Keratinocyte (primary cell): Measurements from ENCODE around the gene ARHGAP40. TPM values are rescaled to one million over a fixed set of nuclear protein-coding genes. Genes with fewer than 3 reads are reported as not detected.
"Not testable (repeated sequence)": the region's sequence is repeated elsewhere in the genome, so short reads cannot be mapped to it uniquely, and the experiment has no call there.

ENCODE experiments used
- DNase-seq: peaks from one replicate; pipeline ENCODE4 v3.0.0-alpha.2; 2011; ENCODE audit warnings: low read depth, missing footprints, low spot score
- FAIRE-seq: peaks from 2 replicates; lab custom pipeline; 2011; peaks lifted over from hg19 to GRCh38; lab: Jason Lieb, UNC
- H2AFZ ChIP-seq: 2 replicates; pipeline ENCODE4 v1.6.0; 2012; ENCODE audit warnings: low read length, control low read depth, inconsistent platforms; ENCODE audit not compliant: control insufficient read depth
- H3K27ac ChIP-seq: 2 replicates; pipeline ENCODE4 v1.5.1; 2011; ENCODE audit warnings: low read length; ENCODE audit not compliant: control insufficient read depth, insufficient read depth
- H3K27me3 ChIP-seq: 3 replicates; pipeline ENCODE4 v1.6.0; 2011; ENCODE audit warnings: low read length; ENCODE audit not compliant: control insufficient read depth, insufficient read depth; ENCODE audit errors: extremely low read depth
- H3K36me3 ChIP-seq, 2 experiments: 2 replicates in 1 of 2; 3 replicates in 1 of 2; pipeline ENCODE4 v1.5.1; 2011; ENCODE audit warnings: low read length in 2 of 2, mild to moderate bottlenecking in 1 of 2; ENCODE audit not compliant: control insufficient read depth in 2 of 2, insufficient read depth in 2 of 2; ENCODE audit errors: extremely low read depth in 1 of 2
- H3K4me1 ChIP-seq: 3 replicates; pipeline ENCODE4 v1.5.1; 2011; ENCODE audit warnings: low read length; ENCODE audit not compliant: control insufficient read depth, insufficient read depth; ENCODE audit errors: extremely low read depth
- H3K4me2 ChIP-seq: 3 replicates; pipeline ENCODE4 v1.6.0; 2011; ENCODE audit warnings: low read depth, low read length; ENCODE audit not compliant: control insufficient read depth, insufficient read depth; ENCODE audit errors: extremely low read depth
- H3K4me3 ChIP-seq, 3 experiments: fragments of 200-600 bp in 1 of 3; sonication (generic) in 1 of 3; 2 replicates in 2 of 3; 3 replicates in 1 of 3; pipeline ENCODE4 v1.5.1; 2011 to 2016; ENCODE audit warnings: low read length in 3 of 3, mild to moderate bottlenecking in 3 of 3, control low read depth in 2 of 3, inconsistent platforms in 1 of 3, low read depth in 1 of 3, mixed read lengths in 1 of 3, mixed run types in 1 of 3, moderate library complexity in 1 of 3; ENCODE audit not compliant: control insufficient read depth in 2 of 3, insufficient read depth in 2 of 3; ENCODE audit errors: extremely low read depth in 1 of 3
- H3K79me2 ChIP-seq: 2 replicates; pipeline ENCODE4 v1.6.0; 2012; ENCODE audit warnings: low read length; ENCODE audit not compliant: control insufficient read depth, insufficient read depth
- H3K9ac ChIP-seq: 3 replicates; pipeline ENCODE4 v1.6.0; 2011; ENCODE audit warnings: low read length; ENCODE audit not compliant: control insufficient read depth, insufficient read depth; ENCODE audit errors: extremely low read depth
- H3K9me1 ChIP-seq: 3 replicates; pipeline ENCODE4 v1.6.0; 2011; ENCODE audit warnings: low read length; ENCODE audit not compliant: control insufficient read depth, insufficient read depth; ENCODE audit errors: extremely low read depth
- H3K9me3 ChIP-seq: 2 replicates; pipeline ENCODE4 v1.5.1; 2012; ENCODE audit warnings: low read depth, low read length; ENCODE audit not compliant: control insufficient read depth
- H4K20me1 ChIP-seq: 3 replicates; pipeline ENCODE4 v1.6.0; 2011; ENCODE audit warnings: low read length; ENCODE audit not compliant: control insufficient read depth, insufficient read depth; ENCODE audit errors: extremely low read depth
- EZH2 ChIP-seq: IDR thresholded peaks from one replicate; pipeline ENCODE4 v1.6.1; 2012; ENCODE audit warnings: inconsistent platforms, mild to moderate bottlenecking, low read length, moderate library complexity
- dilution Hi-C: fragments of 300-500 bp; cut with MboI; formaldehyde crosslinking; loops from one replicate; pipeline ENCODE4 v1.7.0; 2020; ENCODE audit warnings: low sequenced_read_pairs; ENCODE audit not compliant: extremely low pct_ligation_motif_present
- polyA plus RNA-seq, 5 experiments: library from polyadenylated mRNA; depleted of rRNA in 3 of 5; stranded (reverse) in 3 of 5; stranded (forward) in 1 of 5; unstranded in 1 of 5; fragments of >200 nt; gene quantifications; 1 replicate in 1 of 5; 2 replicates in 3 of 5; 3 replicates in 1 of 5; pipeline versions ENCODE4 v1.2.1 to v1.2.3, GENCODE V29; 2011 to 2012; ENCODE audit warnings: missing spikeins in 2 of 5, low read depth in 1 of 5, low replicate concordance in 1 of 5
- TF ChIP-seq, protein P1 (sequence below), 3 experiments: IDR thresholded peaks in 1 of 3; conservative IDR thresholded peaks in 1 of 3; optimal IDR thresholded peaks in 1 of 3; 2 replicates in 2 of 3; 3 replicates in 1 of 3; pipeline versions ENCODE3 to v1.5.1; 2011; ENCODE audit warnings: low read length in 3 of 3, mild to moderate bottlenecking in 3 of 3, moderate library complexity in 2 of 3, control low read depth in 1 of 3, inconsistent platforms in 1 of 3; ENCODE audit not compliant: insufficient read depth in 2 of 3; ENCODE audit errors: extremely low read depth in 1 of 3

Gene ARHGAP40
- polyA plus RNA-seq, 1 donor (not counting 4 experiments of a cell fraction or from before 2014, with no cell fraction given), result 1.0 TPM

DNA sequence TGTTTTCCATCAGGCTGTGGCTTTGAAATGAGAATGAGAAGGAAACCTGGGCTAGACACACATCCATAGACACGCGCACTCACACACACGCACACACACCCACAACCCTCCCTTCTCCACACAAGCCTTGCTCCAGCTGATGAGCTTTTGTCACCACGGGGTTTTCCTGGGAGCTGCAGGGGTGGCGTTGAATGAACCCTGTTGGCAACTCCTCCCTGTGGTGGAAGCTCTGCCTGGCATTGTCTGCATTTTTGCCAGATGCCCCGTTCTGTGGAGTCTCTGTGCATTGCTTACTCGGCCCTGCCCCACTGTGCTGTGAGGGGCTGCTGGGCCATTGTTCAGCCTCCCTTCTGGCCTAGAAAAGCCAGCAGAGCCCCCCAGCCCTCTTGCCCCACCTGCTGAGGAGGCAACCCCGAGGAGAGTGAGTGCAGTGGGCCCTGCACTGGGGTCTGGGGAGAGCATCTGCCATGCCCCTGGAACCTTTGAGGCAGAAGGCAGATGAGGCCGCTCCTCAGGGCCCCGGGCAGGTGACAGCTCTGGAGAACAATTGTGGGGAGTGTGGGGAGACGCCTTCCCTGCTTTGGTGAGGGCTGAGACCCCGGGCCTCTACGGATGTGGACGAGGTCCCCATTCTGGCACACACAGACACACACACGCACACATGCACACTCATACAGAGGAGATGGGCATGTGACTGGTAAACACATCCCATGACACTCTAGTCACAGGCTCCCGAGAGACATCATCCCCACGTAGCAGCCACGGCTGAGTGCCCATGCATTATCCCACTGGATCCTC is 10.7 kb upstream of the ARHGAP40 start:
- Histone ChIP-seq H3K27me3 (peaks cover 6% of the 10 kb centered on the region), H3K9me3 (no peaks in the 10 kb centered on the region), H3K79me2 (no peaks in the 10 kb centered on the region), H3K36me3 (no peaks in the 10 kb centered on the region), H3K9ac (no peak overlapping the region), H2AFZ (no peak overlapping the region), H4K20me1 (no peaks in the 10 kb centered on the region), H3K4me2 (no peak overlapping the region), H3K4me1 (no peaks in the 10 kb centered on the region), H3K4me3 (no peak overlapping the region), H3K9me1 (no peaks in the 10 kb centered on the region), H3K27ac (no peak overlapping the region)
- DNase-seq (no peak), FAIRE-seq (no peak)
- no peak for TF ChIP-seq EZH2
- dilution Hi-C loops, result no loop called here

DNA sequence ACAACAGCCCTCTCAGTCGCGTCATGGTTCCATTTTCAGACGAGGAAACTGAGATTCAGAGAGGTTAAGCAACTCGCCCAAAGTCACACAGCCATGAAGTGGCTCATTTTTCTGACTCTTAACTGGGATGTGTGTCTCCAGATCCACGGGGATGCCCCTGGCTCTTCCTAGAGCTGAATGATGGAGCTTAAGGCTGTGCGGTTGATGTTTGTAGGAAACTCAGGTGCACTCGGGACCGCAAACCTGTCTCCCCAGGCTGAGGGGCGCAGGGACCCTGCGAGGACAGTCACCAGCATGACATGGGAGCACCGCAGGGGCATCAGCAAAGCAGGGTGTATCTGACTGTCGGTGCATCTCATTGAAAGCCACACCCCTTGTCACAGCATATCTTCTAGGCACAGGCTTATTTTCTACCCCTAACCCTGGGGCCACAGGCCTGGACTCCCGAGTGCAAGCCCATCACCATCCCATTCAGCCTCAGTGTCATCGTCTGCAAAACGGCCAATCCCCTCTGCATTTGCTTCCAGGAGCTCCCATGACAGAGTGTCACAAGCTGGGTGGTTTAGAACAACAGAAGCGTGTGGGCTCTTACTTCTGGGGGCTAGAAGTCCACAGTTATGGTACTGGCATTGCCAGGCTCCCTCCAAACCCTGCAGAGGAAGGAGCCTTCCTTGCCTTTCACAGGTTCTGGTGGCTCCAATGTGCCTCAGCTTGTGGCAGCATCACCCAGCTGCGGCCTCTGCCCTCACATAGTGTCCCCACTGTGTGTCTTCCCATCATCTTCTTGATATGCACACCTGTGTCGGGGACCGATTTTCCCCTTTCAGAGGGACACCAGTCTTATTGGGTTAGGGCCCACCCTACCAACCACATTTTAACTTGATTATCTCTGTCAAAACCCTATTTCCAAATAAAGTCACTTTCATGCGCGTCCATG is 9.9 kb upstream of the ARHGAP40 start:
- no peak overlapping the region for H3K27ac ChIP-seq

DNA sequence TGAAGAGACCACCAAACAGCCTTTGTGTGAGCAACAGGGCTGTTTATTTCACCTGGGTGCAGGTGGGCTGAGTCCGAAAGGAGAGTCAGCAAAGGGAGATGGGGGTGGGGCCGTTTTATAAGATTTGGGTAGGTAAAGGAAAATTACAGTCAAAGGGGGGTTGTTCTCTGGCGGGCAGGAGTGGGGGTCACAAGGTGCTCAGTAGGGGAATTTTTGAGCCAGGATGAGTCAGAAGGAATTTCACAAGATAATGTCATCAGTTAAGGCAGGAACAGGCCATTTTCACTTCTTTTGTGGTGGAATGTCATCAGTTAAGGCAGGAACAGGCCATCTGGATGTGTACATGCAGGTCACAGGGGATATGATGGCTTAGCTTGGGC is 9.2 kb upstream of the ARHGAP40 start:
- H3K36me3 ChIP-seq, H3K9me1 ChIP-seq, H3K9me3 ChIP-seq, H3K4me2 ChIP-seq, H3K4me3 ChIP-seq, H3K4me1 ChIP-seq, H3K27me3 ChIP-seq, FAIRE-seq, H2AFZ ChIP-seq, H3K79me2 ChIP-seq, DNase-seq, H3K27ac ChIP-seq, dilution Hi-C loops, H3K9ac ChIP-seq, H4K20me1 ChIP-seq: not testable (repeated sequence)

More for the DNA sequence above, 9.9 kb upstream of the ARHGAP40 start:
- Histone ChIP-seq H3K36me3 (no peaks in the 10 kb centered on the region), H3K9ac (no peak overlapping the region), H3K4me1 (no peaks in the 10 kb centered on the region), H3K9me1 (no peaks in the 10 kb centered on the region), H2AFZ (no peak overlapping the region), H3K27me3 (peaks cover 6% of the 10 kb centered on the region), H4K20me1 (no peaks in the 10 kb centered on the region), H3K4me3 (no peak overlapping the region), H3K9me3 (no peaks in the 10 kb centered on the region), H3K4me2 (no peak overlapping the region), H3K79me2 (no peaks in the 10 kb centered on the region)
- no peak for DNase-seq
- dilution Hi-C loops, result no loop called here
- no peak for FAIRE-seq
- TF ChIP-seq EZH2, result no peak
- TF ChIP-seq, protein P1, sequence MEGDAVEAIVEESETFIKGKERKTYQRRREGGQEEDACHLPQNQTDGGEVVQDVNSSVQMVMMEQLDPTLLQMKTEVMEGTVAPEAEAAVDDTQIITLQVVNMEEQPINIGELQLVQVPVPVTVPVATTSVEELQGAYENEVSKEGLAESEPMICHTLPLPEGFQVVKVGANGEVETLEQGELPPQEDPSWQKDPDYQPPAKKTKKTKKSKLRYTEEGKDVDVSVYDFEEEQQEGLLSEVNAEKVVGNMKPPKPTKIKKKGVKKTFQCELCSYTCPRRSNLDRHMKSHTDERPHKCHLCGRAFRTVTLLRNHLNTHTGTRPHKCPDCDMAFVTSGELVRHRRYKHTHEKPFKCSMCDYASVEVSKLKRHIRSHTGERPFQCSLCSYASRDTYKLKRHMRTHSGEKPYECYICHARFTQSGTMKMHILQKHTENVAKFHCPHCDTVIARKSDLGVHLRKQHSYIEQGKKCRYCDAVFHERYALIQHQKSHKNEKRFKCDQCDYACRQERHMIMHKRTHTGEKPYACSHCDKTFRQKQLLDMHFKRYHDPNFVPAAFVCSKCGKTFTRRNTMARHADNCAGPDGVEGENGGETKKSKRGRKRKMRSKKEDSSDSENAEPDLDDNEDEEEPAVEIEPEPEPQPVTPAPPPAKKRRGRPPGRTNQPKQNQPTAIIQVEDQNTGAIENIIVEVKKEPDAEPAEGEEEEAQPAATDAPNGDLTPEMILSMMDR (optimal IDR thresholded peaks at IDR 0.05 in 1 of 3, IDR thresholded peaks at IDR 0.05 in 1 of 3, conservative IDR thresholded peaks at IDR 0.05 in 1 of 3; ENCODE audit: extremely low read depth in 1 of 3, insufficient read depth in 2 of 3, low read length in 3 of 3), result no peak

DNA sequence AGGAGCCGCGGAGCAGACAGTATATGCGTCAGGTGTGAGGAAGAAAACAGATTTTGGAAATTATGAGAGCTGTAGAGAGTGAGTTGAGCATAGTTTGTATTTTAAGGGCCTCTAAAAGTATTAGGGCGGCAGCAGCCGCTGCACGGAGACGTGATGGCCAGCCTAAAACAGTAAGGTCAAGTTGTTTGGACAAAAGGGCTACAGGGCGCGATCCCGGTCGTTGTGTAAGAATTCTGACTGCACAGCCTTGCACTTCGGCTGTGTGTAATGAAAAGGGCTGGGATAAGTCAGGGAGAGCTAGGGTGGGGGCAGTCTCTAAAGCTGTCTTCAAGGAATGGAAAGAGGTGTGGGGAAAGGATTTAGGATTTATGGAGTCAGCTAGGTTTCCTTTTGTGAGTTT is 7.3 kb upstream of the ARHGAP40 start:
- H4K20me1 ChIP-seq, DNase-seq, FAIRE-seq, H3K36me3 ChIP-seq, H3K79me2 ChIP-seq, H3K27ac ChIP-seq, H3K9me3 ChIP-seq, H3K4me2 ChIP-seq, dilution Hi-C loops, H3K9me1 ChIP-seq, H2AFZ ChIP-seq, H3K9ac ChIP-seq, H3K27me3 ChIP-seq, H3K4me1 ChIP-seq, H3K4me3 ChIP-seq: not testable (repeated sequence)
